Head of caudate nucleus (tissue), 42 donors: ENCODE results near the gene CREB3L4.
A peak's percentile ranks its signal among the peaks of the same experiment; 100 is the strongest.

Experiments
- DNase-seq, 42 donors: peaks; one replicate each; pipeline versions ENCODE4 v3.0.0 to v3.0.0-alpha.2; 2020 to 2021; ENCODE audit warnings: mixed read lengths in 7 of 42
- intact Hi-C: fragments of 100-400 bp; cut with DNase I; formaldehyde crosslinking; loops from one replicate; pipeline ENCODE4 v1.15.0; 2022

Gene CREB3L4

DNA sequence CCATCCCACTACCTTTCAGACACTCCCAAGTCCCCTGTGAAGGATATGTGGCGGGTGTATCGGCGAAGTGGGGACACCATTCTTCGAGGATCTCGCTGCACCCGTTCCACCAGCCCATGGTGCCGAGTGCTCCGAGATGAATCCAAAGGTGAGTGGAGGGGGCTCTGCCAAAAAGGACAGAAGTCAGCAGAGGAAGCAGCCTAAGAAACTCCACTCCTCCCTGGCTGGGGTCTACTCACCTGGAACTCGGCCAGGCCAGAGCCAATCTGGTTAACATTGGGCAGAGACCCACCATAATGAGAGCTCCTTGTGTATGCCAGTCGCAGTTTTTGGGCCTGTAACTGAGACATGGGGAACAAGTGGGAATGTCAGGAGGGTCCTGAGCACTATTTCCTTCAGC is 12.9 kb upstream of the CREB3L4 start:
- DNase-seq, result no peak
- intact Hi-C loops, result loop anchor here (10.0 kb wide), 1 partner anchor 160 kb away; no protein-coding TSS in a partner anchor

DNA sequence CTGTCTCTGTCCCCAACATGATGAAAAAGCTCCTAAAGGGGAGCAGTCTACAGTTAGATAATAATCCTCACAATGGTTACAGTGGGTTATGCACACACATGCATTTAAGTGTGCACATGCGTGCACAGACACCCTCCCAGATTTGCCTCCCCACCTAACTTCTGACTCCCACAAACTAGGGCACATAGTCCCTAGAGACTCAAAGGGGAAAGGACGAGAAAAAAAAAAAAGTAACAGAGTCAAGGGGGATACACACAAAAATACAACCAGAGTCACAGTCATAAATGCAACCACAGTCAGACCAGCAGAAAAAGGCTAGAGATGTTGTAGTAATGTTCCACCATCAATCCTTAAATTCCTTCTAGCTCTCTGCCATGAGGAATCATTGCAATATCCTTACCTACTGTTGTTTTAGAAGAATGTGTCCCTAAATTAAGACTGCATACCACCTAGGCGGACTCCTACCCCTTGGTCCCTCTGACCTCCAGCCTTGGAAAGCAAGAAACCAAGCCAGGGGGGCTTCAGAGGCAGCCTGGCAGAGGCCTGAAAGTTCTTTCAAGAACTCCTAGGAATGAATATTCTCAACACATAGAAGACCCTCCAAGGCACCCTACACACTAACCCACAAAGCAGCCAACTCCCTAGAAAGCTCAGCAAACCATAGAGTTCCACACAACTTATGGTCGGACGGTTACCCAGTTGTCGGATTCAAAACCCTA is 10.5 kb upstream of the CREB3L4 start:
- no peak for DNase-seq
- intact Hi-C loops, result loop anchor here (10.0 kb wide), 1 partner anchor 162 kb away; no protein-coding TSS in a partner anchor

DNA sequence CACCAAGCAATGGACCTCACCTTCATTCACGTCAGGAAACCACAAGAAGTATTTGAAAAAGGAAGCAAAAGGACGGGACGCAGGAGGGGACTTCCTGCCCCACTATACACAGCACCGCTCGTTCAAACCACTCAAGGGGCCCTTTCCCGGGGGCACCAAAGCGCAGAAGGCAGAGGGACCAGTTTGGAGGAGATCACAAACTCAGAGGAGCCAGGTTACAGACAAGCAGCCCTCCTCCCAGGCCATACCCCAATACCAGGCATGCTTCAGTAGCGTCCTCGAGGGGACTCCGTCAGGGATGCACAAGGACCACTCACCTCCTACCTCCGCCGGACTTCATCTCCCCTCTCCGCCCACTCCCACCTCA is 10.0 kb upstream of the CREB3L4 start:
- intact Hi-C loops, result loop anchor here (10.0 kb wide), 1 partner anchor 163 kb away; no protein-coding TSS in a partner anchor
- no peak for DNase-seq

DNA sequence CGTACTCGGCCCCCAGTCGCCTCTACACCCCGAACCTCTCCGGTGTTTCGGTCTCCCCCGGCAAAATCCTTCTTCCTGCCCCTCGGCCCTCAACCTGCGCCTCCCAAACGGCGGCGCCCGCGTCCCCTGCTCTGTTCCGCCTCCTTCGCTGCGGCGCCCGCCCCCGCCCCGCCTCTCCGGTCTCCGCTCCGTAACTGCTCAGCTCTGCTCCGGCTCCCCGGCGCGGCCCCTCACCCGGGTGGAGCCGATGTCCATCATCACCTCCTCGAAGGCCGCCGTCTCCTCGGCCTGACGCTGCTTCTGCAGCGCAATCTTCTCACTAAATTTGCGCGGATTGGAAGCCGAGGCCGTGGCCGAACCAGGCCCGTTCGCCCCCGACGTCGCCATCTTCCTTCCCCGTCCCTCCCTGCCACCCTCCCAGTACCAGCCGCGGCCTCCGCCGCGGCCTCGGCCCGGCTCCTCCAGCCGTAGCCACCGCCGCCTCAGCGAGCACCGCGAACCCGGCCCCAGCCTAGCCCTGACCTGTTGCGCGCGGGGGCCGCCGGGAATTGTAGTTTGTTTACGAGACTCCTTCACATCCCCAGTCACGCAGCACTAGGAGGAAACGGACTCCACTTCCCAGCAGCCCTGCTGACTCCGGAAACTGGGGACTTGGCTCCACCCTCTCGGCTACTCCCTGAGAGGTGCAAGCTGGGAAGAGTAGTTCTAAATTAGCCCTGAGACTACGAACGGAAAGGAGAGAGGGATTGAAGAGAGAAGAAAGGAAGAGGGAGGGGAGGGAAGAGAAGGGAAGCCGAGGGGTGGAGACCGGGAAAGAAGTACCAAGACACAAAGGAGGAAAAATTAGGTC is 9.4 kb upstream of the CREB3L4 start, which contains the start of gene CRTC2:
Gene CRTC2, minus strand, starts transcription at position 502 of the 850 bp plus-strand sequence. Its CDS starts 115 bp downstream, at position 387.
- peak; percentile 98 to 100 (median 99) for DNase-seq
- intact Hi-C loops, result loop anchor here (10.0 kb wide), 1 partner anchor 164 kb away; no protein-coding TSS in a partner anchor

DNA sequence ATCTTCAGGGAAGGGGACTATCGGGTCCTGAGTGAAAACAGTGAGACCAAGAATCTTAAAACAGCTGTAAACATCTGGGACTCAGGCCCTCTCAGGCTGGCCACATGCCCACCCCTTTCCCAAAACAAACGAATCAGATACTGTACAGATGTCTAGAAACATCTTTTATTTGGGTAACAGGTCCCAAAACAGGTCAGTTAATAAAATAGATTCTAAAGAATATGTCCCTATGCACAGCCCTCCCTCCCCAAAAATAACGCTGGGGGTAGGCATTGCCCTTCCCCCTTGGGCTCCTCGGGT is 8.8 kb upstream of the CREB3L4 start:
- peak in 1 of 42 donors; percentile 46 for DNase-seq
- intact Hi-C loops, result loop anchor here (10.0 kb wide), 1 partner anchor 164 kb away; no protein-coding TSS in a partner anchor

DNA sequence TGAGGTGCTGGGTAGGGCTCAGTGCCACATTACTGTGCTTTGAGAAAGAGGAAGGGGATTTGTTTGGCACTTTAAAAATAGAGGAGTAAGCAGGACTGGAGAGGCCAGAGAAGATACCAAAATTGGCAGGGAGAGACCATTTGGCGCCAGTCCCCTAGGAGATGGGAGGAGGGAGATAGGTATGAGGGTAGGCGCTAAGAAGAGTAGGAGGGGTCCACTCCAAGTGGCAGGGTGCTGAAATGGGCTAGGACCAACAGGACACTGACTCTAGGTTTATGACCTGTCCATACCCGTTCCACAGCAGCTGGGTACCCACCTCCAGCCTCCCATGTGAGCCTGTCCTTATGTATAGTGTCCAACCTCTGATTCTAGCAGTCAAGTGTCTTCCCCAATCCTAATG is 8.2 kb upstream of the CREB3L4 start:
- DNase-seq, result no peak
- intact Hi-C loops, result loop anchor here (10.0 kb wide), 1 partner anchor 165 kb away; no protein-coding TSS in a partner anchor

DNA sequence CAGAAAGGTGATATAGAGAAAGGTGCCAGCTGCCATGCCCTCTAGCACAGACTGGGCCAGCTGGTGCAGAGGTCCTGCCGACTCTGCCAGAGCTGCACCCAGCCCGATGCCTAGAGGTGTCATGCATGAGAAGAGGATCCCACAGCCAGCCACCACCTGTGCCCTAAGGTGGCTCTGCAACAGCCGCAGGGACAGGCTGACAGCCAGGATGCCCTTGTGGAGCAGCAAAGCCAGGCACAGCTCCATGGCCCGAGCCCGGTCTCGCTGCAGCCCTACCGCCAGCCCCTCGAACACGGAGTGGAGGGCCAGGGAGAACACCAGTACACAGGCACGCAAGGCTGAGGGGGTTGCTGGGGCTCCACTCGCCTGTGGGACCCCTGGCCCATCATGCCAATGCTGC is 7.5 kb upstream of the CREB3L4 start:
- DNase-seq, result no peak
- intact Hi-C loops, result no loop called here

DNA sequence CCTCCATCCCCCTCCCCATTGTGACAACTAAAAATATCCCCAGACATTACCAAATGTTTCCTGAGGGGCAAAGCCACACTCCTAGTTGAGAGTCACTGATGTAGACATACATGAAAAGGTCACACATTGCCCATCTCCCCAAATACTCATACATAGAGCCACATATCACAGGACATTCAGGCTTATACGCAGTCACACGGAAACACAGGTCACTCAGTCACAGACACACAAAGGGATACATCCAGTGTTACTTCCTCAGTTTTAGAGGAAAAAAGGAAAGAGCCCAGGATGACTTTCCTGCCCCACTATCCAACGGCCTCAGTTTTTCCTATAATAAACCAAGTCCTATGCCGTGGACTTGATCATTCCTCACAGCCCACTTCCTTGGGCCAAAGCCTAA is 6.3 kb upstream of the CREB3L4 start:
- intact Hi-C loops, result no loop called here
- DNase-seq, result no peak

DNA sequence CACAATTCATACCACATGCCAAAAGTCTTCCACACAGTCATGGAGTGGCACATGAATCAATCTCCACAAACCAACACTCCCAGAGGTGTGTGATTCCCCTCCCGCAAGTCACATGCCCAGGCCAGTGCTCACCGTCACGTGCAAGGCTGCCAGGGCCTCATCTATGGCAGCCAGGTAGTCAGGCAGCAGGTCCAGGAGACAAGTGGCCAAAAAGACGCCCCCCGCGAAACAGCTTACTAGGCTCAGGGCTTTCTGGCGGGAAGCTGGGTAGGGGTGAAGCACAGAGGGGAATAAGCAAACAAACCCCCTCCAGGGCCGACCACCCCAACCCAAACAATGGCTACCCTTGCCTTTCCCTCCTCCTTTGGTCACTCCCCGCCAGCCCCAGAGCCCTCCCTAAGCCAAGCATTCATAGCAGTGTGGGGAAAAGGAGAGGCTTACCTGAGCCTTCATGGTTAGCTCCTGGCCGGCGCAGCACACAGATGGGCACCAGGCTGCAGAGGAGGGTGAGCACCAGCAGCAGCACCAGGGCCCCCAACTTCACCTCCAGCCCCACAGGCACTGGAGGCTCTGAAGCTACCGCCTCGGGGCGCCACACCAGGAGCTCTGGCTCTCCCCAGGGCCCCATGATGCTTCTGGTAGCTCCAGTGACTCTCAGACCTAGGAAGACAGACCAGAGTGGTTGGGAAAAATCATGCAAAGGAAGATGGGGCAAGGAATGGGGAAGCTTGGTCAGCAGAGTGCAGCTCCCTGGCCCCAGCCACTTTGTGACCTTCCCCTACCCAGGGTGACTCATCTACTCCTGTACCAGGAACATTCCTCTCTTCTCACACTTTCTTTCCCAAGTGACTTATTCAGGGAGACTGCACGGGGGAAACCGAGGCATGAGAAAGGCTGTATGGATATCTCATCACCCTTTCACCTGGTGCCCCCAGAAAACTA is 5.3 kb upstream of the CREB3L4 start:
- intact Hi-C loops, result no loop called here
- DNase-seq, result peak in 4 of 42 donors; percentile 26 to 59 (median 32)

DNA sequence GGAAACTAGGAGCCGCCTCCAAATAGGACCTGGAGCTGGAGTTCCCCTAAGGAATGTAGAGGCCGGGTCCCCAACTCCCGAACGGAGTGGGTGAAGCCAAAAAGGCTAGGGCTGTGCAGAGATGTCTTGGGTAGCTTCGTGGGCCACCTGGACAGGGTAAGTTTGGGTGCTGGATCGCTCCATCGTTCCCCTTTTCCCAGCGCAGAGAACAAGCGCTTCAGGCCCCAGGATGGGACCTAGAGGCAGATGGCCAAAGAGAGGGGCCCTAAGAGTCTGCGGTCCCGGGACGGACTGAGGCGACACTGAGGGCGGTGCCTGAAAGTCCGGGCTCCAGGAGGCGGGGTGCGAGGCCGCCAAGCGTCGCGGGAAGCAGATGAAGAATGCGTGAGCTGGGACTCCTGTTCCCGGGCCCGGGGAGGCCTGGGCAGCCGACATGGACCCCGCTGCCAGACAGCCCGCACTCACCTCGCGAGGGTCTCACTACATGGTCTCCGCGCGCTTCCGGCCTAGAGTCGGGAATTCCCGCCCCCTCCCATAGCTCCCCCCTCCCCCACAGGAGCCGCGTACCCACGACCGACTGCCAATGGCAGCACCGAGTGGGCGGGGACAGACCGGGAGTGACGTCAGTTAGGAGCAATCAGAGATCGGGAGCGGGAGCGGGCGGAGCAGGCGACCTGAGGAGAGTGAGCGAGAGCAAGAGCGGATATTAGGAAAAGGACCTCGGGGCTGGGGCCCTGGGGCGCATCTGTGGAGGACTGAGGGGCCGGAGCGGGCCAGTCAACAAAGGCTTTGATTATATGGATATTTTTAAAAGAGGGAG is 4.5 kb upstream of the CREB3L4 start, which contains the start of gene SLC39A1:
Gene SLC39A1, minus strand, starts transcription at position 508 of the 820 bp plus-strand sequence. CDS start 822 bp downstream, outside the sequence.
- peak; percentile 96 to 100 (median 99) for DNase-seq
- intact Hi-C loops, result no loop called here

DNA sequence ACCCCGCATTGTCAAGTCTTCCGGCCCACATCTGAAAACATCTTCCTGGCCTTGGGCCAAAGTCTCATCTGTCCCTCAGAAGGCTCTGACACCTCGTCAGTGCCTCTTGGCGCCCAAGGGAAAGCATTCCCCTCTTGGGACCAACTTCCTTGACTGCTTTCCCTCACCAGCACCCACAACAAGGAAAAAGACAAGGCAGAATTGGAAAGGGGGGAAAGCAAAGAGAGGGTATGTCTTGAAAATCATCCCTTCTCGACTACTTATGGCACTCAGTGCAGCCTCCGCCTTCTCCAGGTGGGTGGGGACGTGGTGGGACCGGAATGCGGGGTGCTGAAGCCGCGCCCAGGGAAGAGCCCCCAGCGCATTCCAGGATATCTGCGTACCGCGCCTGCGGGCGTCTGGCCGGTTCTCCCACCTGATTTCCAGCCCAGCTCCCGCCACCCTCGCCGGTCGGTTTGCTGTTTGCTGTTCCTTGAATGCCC is 3.8 kb upstream of the CREB3L4 start:
- DNase-seq, result peak in 10 of 42 donors; percentile 13 to 55 (median 32)
- intact Hi-C loops, result no loop called here

DNA sequence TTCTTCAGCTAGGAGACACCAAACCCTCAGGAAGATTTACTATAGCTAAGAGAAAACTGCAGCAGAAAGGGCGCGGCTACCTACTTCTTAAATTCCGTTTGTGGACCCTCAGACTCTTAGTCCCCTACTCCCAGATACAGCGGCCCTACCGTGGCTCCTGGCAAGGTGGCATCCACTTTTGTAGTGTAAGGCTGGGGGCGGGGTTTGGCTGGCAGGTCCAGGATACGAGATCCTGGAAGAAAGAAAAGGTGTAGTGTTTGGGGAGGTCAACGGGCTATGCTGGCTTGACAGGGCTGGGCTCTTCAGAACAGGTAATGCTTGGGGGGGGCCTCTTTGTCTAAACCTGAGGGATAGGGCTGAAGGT is 280 bp downstream of the CREB3L4 start:
- DNase-seq, result peak in 3 of 42 donors; percentile 20 to 39 (median 27)
- intact Hi-C loops, result no loop called here

DNA sequence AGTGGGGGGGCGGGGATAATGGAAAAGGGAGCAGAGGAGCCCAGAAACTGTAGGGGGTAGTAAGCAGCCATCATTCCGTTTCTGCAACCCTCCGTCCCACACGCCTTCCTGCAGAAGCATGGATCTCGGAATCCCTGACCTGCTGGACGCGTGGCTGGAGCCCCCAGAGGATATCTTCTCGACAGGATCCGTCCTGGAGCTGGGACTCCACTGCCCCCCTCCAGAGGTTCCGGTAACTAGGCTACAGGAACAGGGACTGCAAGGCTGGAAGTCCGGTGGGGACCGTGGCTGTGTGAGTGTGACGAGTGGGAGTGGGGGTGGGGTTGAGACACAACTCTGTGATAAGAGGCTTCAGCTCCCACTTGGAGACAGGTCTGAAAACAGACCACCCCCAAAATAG is 706 bp downstream of the CREB3L4 start:
- DNase-seq, result no peak
- intact Hi-C loops, result no loop called here

DNA sequence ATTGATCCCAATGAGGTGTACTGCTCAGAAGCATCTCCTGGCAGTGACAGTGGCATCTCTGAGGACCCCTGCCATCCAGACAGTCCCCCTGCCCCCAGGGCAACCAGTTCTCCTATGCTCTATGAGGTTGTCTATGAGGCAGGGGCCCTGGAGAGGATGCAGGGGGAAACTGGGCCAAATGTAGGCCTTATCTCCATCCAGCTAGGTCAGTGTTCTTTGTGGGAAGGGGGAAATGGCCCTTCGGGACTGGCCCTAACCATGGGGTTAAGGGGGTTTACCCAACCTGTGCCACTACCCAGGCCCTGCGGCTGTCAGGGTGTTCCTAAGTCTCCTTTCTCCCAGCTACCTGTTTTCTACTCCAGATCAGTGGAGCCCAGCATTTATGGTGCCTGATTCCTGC is 1.3 kb downstream of the CREB3L4 start:
- intact Hi-C loops, result no loop called here
- DNase-seq, result no peak

DNA sequence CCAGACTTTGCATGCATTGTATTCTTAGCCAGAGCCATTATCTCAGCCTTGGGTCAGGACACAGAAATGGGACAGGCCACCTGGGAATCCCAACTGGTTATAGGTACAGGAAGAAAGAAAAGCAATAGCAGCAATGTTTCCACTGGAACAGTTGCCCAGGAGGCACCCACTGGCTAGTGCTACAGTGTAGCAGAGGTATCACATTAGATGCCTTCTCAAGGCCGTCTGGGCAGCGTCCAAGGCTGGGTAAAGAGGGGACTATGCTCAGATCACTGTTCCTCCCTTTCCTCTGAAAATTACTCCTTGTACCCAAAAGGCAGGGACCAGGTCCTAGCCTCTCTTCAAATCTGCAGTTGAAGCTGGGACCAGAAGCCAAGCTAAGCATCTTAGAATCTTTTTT is 2.6 kb downstream of the CREB3L4 start:
- intact Hi-C loops, result no loop called here
- DNase-seq, result no peak

DNA sequence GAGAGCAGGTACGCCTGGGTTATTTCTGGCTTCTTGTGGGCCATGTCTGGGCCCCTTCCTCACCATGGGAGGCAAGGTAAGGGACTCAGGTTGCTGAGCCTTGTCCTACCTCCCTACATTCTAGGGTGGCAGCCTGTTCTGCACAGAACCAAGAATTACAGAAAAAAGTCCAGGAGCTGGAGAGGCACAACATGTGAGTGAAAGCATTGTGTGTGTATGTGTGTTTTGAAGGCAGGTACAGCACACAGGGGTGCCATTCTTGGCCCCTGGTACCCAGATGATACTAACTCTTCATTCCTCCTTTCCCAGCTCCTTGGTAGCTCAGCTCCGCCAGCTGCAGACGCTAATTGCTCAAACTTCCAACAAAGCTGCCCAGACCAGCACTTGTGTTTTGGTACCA is 5.4 kb downstream of the CREB3L4 start:
- DNase-seq, result no peak
- intact Hi-C loops, result no loop called here

DNA sequence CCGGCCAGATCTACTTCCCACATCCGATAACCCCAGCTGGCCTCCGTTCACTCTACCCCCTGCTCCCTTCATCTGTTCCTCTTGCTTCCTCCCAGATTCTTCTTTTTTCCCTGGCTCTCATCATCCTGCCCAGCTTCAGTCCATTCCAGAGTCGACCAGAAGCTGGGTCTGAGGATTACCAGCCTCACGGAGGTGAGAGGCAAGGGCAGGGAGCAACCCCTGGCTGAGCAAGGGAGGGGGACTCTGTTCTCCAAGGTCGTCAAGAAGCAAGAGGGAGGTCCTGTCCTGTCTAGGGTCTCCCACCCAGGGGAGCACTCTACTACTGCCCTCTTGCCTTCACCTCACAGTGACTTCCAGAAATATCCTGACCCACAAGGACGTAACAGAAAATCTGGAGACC is 5.8 kb downstream of the CREB3L4 start:
- no peak for DNase-seq
- intact Hi-C loops, result no loop called here

DNA sequence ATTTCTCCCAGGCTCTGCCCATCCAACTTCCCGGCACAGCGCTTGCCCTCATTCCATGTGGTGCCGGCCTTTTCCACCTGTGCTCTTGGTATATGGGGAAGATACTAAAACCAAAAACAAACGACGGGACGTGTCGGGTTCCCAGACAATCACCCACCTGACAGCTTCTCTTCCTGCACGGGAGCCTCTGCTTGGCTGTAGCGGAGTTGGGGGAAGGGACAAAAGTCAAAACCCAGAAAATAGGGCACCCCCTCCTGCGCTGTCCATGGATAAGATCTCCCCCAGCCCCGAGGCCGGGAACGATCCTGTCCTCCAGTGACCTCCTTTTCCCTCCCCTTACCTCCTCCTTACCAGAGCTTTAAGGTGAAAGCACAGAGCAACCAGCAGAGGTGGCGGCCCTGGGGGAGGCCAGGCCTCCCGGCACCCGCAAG is 9.1 kb downstream of the CREB3L4 start:
- intact Hi-C loops, result no loop called here
- DNase-seq, result peak in 2 of 42 donors; percentile 24 to 46
